GM18511 (cell line): ENCODE data around the gene CUEDC2.

Experiments
- ATAC-seq: cut with Tn5 transposase; IDR thresholded peaks from one replicate; pipeline ENCODE4 v1.9.1; 2021; ENCODE audit warnings: mild to moderate bottlenecking, moderate library complexity; ENCODE audit not compliant: unreplicated experiment

Gene CUEDC2

GRCh38 chr10:102411341-102412255, 20.8 kb downstream of the CUEDC2 start:
- ATAC-seq: no peak

- ATAC-seq: no peak
These were observed 21.8 kb downstream of the CUEDC2 start for GRCh38 chr10:102410429-102411073.

- no peak for ATAC-seq
These were observed 22.6 kb downstream of the CUEDC2 start for GRCh38 chr10:102409604-102410428.

DNA sequence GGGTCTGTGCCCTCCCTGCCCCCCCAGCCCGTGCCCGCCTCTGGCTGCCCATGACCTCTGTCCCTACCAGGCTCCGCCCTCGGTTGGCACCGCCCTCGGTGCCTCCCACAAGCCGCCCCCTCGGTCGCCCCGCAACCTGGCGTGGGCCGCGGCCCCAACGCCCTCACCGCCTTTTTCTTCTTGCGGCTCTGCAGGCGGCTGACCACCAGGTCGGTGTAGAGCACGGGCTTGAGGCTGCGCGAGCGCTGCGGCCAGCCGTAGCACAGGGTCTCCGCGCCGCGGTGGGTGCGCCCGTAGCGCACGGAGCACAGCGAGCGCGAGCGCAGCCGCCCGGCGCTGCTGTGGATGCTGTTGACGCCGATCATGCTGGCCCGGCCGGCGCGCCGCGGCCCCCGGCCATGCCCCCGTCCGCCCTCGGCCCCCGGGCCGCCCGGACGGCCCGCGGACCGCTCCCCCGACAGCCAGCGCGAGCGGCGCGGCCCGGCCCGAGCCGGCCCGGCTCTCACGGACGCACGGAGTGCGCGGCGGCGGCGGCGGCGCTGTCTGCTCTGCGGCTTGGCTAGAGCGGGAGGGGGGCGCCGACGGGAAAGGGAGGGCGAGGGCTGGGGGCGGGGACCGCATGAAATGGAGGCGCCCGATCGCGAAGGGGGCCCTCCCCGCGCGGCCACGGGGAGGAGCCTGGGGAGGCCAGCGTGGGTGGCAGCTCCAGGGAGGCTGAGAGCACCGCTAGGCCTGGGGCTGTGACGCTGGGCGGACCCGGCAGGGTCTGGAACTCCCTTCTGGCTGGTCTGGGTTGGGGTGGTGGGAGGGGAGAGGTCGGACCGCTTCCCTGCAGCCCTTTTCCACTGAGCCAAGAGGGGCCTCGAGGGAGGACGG, 23.4 kb downstream of the CUEDC2 start:
- no peak for ATAC-seq

DNA sequence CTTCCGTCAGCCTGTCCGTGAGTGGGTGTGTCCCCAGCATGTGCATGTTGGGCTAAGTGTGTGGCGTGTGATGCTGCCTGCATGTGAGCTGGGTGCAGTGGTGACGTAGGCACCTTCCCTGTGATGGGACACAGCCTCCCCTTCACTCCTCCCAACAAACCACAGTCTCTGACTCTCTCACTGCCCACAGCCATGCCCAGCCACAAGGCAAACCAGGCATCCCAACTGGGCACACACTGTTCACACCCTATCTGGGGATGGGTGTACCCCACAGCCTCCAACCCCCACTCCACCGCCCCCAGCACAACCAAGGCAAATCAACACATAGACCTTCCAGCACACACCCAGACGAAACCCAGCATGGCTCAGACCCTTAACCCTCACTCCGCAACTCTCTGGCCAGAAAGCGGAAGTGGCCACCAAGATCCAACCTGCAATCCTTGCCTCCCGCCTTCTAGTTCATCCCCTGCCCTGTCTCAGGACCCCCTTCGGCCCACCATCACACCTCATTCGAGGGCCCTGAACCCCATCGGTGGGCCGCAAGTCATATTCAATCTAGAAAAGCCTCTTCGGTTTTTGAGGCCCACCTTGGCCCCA, 24.1 kb downstream of the CUEDC2 start:
- ATAC-seq: no peak

DNA sequence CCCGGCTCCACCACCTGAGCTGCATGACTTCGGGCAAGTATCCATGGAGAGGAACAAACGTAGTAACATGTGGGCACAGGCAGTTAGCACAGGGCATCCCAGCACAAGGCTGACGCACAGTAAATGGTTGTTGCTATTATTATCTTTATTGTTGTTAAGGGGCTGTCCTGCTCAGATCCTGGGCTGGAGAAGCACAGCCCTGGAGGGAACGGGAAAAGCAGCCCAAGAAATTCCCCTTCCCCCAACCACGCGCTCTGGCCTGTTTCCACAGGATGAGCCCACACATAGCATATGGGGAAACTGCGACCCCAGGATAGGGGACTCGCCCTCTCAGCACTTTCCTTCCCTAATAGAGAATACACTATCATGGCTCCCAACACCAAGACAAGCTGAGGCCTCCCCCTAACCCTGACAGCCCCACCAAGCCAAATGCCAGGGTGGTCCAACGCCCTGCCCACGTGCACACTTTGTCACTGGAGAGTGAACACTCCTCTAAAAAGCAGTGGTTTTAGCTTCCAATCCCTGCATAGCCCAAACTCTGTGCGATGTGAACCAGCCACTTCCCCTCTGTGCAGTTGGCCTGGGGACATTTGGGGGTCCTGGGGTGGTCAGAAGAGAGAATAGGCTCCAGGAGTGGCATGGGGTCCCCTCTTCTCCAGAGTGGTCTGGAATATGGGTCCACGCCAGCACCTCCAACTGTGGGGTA, 24.8 kb downstream of the CUEDC2 start:
- no peak for ATAC-seq

- ATAC-seq: no peak
These were observed 25.6 kb downstream of the CUEDC2 start for GRCh38 chr10:102406815-102407214.

- no peak for ATAC-seq
These were observed 26.7 kb downstream of the CUEDC2 start for GRCh38 chr10:102405632-102406031.

DNA sequence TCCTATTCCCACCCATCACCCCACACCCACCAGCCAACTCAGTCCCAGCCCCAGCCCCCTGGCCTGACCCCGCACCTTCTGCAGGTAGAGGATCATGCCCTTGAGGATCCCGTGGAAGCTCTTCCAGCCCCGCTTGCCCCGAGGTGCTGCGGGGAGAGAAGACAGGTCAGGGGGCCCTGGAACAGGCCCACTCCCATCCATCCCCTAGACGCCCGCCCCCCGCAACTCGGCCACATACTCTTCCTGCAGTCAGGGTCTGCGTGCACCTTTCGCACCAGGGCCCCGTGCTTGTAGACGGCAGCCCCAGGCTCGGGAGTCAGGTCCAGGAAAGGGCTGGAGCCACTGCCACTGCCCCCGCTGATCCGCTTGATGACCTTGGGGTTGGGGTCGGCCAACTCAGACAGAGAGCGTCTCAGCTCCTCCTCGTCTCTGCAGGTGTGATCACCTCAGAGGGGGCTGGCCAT, 27.2 kb downstream of the CUEDC2 start:
- no peak for ATAC-seq

DNA sequence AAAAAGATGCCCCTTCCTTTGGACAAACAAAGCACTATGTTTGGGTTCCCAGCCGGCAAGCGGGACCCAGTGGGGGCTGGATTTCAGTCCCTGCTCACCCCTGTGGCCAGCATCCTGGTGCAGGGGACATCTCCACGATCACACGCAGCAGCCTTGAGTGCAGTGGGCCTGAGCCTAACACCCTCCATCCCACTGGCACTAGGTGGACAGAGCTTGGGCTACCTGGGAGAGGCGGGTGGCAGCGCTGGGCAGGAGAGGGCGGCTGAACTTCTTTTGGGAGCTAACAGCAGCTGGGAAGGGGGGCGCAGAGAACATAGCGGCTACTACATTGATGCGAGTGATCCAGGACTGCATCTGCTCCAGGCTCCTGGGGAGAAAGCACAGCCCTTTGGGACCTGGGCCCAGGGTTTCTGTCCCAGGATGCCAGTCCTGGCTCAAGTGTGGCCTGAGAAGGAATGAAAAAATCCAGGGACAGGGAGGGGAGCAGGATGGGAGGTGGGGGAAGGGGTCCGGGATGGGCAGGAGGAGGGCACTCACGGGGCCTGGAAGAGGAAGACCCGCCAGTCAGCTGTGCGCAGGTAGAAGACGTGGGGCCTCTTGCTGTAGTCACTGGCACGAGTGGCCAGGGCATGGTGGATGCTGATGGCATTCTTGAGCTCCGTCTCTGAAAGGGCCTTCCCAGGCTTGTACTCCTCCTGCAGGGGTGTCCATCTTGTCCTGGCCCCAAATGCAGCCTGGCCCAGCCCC, 27.8 kb downstream of the CUEDC2 start:
- no peak for ATAC-seq

- ATAC-seq: no peak
These were observed 29.3 kb downstream of the CUEDC2 start for GRCh38 chr10:102403115-102403514.

- no peak for ATAC-seq
These were observed 29.9 kb downstream of the CUEDC2 start for GRCh38 chr10:102402512-102402896.

DNA sequence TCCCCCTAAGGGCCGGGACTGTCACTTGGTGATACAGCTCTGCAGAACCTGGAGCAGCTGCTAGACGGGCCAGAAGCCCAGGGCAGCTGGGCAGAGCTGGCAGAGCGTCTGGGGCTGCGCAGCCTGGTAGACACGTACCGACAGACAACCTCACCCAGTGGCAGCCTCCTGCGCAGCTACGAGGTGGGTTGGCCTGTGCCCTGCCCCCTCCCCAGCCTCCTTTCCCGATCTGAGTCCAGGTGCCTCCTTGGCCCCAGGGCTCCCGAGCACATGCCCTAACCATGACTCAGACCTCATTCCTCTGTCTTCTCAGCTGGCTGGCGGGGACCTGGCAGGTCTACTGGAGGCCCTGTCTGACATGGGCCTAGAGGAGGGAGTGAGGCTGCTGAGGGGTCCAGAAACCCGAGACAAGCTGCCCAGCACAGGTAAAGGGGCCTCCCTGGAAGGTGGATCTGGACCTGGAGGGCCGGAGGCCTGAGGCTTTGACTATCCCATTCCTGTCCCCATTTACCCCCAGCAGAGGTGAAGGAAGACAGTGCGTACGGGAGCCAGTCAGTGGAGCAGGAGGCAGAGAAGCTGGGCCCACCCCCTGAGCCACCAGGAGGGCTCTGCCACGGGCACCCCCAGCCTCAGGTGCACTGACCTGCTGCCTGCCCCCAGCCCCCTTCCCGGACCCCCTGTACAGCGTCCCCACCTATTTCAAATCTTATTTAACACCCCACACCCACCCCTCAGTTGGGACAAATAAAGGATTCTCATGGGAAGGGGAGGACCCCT, 30.5 kb downstream of the CUEDC2 start:
- ATAC-seq: no peak

DNA sequence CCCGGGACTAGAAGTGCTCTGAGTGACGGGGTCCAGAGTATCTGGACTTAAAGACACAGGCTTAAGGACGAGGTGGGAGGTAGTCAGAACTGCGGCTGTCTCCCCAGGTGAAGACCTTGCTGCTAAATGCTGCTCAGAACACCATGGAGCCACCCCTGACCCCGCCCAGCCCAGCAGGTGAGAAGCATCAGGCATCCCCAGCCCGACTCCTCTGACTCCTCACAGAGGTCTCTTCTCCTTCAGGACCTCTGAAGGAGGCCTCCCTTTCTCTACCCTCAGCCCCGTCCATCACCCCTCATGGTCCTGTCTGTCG, 31.1 kb downstream of the CUEDC2 start:
- no peak for ATAC-seq

GRCh38 chr10:102400598-102401341, 31.6 kb downstream of the CUEDC2 start:
- ATAC-seq: no peak

DNA sequence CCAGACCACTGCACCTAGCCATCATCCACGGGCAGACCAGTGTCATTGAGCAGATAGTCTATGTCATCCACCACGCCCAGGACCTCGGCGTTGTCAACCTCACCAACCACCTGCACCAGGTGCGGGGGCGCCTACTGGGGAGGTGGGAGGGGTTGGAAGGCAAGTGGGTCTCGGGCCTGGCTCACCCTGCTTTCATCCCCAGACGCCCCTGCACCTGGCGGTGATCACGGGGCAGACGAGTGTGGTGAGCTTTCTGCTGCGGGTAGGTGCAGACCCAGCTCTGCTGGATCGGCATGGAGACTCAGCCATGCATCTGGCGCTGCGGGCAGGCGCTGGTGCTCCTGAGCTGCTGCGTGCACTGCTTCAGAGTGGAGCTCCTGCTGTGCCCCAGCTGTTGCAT, 32.3 kb downstream of the CUEDC2 start:
- ATAC-seq: no peak
